ENCODE results near the gene GCH1.
"Not testable (repeated sequence)": the region's sequence is repeated elsewhere in the genome, so short reads cannot be mapped to it uniquely, and the experiment has no call there.

Gene GCH1

DNA sequence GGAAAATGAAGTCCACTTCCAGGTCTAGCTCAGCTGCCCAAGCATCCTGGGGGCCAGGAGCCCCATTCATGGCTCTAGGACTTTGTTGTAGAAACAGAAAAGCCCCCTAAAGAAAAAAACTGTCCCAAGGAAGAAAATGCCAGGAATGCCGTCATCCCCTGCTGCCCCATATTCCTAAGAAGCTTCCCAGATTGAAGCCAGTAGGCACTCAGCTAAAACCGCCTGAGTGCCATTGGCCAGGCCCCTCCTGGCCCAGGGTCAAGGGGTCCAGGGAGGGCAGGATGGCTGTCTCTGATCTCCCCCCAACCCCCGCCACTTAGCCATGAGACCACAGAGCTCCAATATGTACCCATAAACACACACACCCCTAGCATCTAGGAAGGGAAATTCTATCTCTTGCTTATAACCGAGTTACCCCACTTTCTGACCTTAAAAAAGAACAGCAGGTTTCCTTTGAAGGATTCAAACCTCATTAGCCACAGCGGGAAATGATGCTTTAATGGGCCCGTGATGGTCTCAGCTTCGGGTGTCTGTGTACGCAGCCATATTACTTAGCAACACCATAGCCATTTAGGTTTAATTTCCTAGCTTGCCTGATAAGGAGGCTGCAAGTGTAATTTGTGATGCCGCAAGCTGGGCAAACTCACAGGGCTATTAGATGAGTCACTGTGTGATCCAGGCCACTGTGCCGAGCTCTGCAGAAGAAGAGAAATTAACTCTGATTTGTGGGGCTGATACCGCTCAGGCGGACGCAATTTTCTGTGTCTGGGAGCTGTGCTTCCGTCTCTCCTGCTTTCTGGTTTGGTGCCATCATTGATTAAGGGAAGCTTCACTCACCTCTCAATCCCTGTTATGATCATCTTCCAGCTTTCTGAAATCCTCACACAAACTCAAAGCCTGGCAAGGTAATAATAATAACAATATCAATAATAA, 84.2 kb downstream of the GCH1 start:
- no peak for DNase-seq

- DNase-seq = no peak
Observed at GRCh38 chr14:54817506-54817905, 85.1 kb downstream of the GCH1 start.

DNA sequence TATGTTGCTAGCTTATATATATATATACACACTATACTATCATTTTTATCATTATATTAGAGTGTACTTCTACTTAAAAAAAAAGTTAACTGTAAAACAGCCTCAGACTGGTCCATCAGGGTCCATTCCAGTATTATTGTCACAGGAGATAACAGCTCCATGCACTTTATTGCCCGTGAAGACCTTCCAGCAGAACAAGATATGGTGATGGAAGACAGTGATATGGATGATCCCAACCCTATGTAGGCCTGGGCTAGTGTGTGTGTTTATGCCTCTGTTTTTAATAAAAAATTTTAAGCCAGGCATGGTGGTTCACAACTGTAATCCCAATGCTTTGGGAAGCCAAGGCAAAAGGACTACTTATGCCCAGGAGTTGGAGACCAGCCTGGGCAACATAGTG, 86.2 kb downstream of the GCH1 start:
- no peak for DNase-seq

- no peak for DNase-seq
Observed at GRCh38 chr14:54815515-54815914, 87.1 kb downstream of the GCH1 start.

- no peak for DNase-seq
Observed at GRCh38 chr14:54815016-54815415, 87.6 kb downstream of the GCH1 start.

- no peak for DNase-seq
Observed at GRCh38 chr14:54814076-54814475, 88.5 kb downstream of the GCH1 start.

GRCh38 chr14:54813081-54813480, 89.5 kb downstream of the GCH1 start:
- no peak for DNase-seq

GRCh38 chr14:54812617-54813016, 90.0 kb downstream of the GCH1 start:
- no peak for DNase-seq

DNA sequence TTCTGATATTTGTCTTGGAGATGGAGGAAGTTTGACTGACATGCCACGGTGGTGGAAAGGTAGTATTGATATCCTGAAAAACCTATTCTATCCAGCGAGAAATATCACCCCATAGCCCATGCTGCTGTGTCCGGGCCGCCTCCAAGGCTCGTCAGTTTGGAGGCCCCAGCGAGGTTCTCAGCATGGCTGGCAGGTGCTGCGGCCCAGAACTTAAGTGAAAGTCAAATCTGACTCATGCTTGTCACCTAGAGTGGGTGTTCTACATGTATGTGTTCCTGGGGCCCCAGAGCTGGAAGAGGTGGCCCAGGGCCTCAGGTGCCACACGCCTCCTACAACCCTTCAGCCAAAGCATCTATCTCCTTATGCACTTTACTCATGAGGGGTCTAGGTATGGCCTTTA, 92.9 kb downstream of the GCH1 start:
- no peak for DNase-seq

DNA sequence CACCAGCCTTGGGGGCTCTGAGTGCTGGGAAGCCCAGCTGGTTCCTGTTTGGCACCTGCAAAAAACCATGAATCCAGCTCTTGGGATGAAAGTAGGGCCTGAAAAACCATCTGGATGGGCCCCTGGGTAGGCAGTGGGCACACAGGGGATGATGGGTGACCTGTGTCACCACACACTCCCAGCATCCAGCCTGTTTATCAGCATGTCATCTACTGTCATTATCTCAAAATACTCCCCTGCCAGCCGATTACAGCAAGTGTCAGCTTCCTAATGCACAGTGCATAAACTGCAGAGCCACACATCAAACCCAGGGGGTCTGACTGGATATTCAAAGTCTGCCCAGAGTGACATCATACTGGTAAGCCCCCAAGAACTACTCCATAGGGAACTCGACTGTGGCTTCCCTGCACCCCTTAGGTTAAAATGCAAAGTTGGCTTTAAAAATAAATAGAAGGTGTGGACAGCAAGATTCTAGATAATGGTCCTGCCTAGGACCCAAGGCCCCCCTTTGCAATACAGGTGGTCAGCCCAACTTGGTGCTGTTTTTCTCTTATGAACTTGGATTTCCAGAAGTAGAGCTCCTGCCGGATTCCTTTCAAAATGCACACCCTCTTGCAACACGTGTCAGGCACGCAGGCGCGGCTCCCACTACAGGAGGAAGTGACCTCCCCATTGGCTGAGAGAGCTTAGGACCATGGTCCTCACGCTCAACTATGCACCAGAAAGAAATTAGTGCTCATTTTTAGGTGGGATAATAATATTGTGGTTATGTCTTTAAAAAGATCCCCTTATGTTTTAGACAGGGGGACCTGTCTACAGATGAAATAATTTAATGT, 94.1 kb downstream of the GCH1 start:
- no peak for DNase-seq

- no peak for DNase-seq
Observed at GRCh38 chr14:54807881-54808280, 94.7 kb downstream of the GCH1 start.

GRCh38 chr14:54807428-54807827, 95.2 kb downstream of the GCH1 start:
- DNase-seq = no peak

- no peak for DNase-seq
Observed at GRCh38 chr14:54806616-54807015, 96.0 kb downstream of the GCH1 start.

DNA sequence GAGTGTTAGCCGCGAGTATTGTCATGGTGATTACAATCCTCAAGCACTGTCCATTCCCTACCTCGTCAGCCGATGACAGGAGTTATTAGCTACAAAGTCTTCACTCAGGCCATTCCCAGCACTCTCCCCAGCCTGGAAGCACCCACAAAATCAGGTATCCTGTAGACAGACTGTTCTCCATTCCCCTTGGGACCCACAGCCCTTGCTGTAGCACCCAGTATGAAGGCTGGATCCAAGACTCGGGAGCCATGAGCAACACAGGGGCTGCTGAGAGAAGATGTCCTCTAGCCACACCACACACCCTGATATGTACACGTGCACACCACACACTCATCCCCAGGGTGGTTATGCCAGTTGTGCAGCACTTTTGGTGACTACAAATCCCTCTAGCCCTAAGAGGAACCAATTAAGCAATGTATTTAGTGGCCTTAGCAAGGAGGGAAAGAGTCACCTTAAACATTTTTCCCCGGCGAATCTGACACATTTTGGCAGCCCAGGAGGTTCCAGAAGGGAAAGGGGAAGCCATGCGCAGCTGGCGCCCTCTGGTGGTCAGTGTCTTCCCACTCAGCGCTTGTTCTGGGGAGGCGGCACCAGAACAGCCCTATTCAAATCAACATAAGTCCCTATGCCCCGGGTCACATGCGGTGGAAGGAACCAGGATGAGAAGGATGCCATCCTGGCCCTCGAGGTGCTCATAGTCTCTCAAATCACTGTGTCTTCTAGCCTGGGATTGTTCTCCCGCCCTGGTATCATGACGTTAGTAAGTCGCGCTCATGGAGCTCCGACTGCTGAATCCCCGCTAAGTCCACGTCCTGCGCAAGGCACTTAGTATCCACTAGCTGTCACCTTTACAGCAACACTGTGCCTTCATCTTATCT, 96.9 kb downstream of the GCH1 start:
- DNase-seq = peak; percentile 47 to 82

DNA sequence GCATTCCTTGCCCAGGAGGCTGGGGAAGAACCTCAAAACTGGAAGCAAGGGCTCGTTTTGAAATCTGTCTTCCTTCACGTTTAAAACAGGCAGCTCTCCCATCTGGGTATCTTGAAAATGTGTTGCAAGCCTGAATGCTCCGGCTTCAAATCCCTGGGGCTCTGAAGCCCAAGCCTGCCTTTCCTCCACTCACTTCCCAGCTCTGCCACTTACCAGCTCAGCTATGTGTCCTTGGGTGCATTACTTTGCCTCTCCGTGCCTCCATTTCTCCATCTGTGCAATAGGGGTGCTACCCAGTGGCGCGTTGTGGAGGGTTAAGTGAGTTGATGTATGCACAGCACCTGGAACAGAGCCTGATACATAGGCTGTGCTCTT, 97.6 kb downstream of the GCH1 start:
- no peak for DNase-seq

DNA sequence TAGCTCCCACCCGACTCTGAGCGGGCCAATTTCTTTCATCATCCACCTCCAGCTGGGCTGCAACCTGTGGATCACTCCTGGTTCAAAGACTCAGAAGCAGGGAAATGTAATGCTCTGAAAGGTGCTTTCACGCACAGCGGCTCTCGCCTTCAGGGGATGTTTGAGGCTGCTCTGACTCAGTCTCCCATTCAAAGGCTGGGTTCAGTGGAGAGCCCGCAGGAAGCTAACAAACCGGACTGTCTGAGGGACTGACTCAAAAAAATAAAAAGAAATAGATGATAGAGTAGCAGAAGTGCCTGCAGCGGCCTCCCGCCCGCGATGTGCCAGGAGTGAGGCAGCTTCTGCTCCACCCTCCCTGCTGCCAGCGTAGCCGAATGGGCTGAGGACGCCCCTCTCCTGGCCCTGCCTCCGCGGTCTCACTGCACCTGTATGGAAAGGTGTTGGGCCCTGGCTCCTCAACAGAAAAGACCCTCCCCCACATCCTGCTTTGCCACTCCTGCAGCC, 98.0 kb downstream of the GCH1 start:
- no peak for DNase-seq

DNA sequence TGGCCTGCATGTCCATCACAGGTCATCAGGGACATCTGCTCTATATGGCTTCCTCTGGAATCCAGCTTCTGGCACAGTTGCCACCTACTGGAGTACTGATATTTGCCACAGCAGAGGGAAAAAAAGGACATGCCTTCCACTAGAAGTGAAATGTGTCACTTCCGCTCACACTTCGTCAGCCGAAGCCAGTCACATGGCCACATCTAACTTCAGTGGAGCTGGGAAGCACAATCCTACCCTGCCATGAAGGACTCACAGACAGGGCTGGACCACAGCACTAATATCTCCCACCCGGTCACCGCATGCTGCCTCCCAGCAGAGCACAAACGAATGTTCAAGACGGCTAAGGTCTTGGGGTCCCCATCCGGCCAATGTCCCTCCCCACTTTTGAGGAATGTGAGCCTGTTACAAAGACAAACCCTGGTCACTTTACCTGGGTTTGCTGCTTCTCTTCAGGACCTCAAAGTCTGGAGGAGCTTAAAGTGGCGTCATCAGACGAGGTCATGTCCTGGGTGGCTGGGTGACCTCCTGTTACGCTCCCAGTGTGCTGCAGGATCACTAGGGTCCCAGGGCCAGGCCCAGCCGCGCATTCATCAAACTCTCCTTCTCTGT, 98.6 kb downstream of the GCH1 start:
- DNase-seq = no peak

GRCh38 chr14:54803396-54803795, 99.2 kb downstream of the GCH1 start:
- DNase-seq = no peak

DNA sequence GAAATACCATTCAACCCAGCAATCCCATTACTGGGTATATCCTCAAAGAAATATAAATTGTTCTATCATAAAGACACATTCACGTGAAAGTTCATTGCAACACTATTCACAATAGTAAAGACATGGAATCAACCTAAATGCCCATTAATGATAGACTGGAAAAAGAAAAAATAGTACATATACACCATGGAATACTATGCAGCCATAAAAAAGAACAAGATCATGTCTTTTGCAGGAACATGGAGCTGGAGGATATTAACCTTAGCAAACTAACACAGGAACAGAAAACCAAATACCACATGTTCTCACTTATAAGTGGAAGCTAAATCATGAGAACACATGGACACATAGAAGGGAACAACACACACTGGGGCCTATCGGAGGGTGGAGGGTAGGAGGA, 101.1 kb downstream of the GCH1 start:
- not testable (repeated sequence) for DNase-seq

DNA sequence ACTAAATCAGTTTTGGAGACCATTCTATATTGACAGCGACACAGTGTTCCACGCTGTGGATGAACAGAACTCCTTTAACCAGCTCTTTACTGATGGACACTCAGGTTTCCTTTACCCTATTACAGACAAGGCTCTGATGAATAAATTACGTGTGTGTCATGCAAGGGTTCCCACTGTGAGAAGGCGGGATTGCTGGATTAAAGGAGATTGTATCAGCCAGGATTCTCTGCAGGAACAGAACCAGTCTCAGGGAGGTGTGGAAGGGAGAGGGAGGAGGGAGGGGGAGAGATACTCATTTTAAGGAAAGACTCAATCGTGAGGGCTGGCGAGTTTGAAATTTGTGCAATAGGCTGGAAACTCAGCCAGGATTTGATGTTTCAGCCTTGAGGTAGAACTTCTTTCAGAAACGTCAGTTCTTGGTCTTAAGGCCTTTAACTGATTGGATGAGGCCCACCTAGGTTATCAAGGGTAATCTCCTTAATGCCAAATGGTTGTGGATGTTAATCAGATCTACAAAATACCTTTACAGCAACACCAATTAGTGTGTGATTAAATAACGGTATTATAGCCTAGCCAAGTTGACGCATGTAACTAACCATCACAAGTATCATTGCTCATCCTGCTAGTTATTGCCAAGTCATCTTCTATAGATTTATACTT, 104.0 kb downstream of the GCH1 start:
- no peak for DNase-seq

DNA sequence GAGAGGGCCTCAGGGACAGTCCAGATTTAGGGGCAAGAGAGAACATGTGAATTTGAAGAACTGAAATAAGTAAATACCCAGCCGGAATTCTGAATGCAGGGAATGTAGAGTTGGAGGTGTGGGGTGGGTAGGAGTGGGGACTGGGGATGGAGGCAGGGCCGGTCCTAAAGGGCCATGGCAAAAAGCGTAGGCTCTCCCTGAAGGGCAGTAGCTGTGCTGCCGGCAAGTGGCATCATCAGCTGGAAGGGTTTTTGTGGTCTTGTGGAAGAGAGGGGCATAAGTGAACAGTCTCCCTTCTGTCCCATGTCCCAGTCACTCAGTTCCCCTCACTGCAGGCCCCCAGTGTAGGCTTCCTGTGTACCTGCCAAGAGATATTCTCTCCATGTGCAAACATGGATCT, 104.6 kb downstream of the GCH1 start:
- no peak for DNase-seq

- DNase-seq = no peak
Observed at GRCh38 chr14:54797556-54797955, 105.1 kb downstream of the GCH1 start.
